PFSK-1 (cell line): ENCODE data around the gene MTF2.

Experiments used
- POLR2AphosphoS5 ChIP-seq: IDR thresholded peaks from 2 replicates; pipeline ENCODE4 v1.6.1; 2012; ENCODE audit warnings: low read depth, mild to moderate bottlenecking, control low read depth, low read length, moderate library complexity
- SIN3A ChIP-seq: IDR thresholded peaks from 2 replicates; pipeline ENCODE4 v1.6.1; 2012; ENCODE audit warnings: mild to moderate bottlenecking, low read length, moderate library complexity, borderline replicate concordance; ENCODE audit not compliant: insufficient read depth
- TF ChIP-seq, protein P1 (sequence below), 2 experiments: IDR thresholded peaks; 2 replicates each; pipeline versions ENCODE4 v1.6.1 to v1.8.0; 2011 to 2012; ENCODE audit warnings: low read depth in 2 of 2, low read length in 2 of 2, control low read depth in 1 of 2, inconsistent platforms in 1 of 2, mild to moderate bottlenecking in 1 of 2, moderate library complexity in 1 of 2; ENCODE audit not compliant: insufficient read depth in 1 of 2

DNA sequence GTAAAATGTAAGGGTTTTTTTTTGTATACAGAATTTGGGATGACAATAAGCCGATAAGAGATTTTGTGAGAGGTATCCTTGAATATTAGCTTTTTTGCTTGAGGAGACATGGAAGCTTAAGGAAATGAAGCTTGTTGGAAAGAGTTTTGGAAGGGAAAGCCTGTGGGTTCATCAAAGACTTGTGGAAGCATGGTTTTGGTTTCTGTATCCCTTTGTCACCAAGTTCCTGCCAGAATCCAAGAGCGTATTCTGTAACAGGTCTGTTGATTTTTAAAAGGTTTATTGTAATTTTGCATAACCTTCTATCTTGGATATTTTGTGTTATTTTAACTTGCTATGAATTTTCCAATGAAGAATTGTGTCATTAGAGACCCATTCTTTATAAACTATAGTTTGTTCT lies 63.1 kb downstream of the MTF2 start:
- TF ChIP-seq, protein P1, sequence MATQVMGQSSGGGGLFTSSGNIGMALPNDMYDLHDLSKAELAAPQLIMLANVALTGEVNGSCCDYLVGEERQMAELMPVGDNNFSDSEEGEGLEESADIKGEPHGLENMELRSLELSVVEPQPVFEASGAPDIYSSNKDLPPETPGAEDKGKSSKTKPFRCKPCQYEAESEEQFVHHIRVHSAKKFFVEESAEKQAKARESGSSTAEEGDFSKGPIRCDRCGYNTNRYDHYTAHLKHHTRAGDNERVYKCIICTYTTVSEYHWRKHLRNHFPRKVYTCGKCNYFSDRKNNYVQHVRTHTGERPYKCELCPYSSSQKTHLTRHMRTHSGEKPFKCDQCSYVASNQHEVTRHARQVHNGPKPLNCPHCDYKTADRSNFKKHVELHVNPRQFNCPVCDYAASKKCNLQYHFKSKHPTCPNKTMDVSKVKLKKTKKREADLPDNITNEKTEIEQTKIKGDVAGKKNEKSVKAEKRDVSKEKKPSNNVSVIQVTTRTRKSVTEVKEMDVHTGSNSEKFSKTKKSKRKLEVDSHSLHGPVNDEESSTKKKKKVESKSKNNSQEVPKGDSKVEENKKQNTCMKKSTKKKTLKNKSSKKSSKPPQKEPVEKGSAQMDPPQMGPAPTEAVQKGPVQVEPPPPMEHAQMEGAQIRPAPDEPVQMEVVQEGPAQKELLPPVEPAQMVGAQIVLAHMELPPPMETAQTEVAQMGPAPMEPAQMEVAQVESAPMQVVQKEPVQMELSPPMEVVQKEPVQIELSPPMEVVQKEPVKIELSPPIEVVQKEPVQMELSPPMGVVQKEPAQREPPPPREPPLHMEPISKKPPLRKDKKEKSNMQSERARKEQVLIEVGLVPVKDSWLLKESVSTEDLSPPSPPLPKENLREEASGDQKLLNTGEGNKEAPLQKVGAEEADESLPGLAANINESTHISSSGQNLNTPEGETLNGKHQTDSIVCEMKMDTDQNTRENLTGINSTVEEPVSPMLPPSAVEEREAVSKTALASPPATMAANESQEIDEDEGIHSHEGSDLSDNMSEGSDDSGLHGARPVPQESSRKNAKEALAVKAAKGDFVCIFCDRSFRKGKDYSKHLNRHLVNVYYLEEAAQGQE (IDR thresholded peaks at IDR 0.05; ENCODE audit: insufficient read depth in 1 of 2, low read depth in 2 of 2, low read length in 2 of 2), result no peak
- TF ChIP-seq POLR2AphosphoS5 (no peak), SIN3A (no peak)
